Urinary bladder (tissue), 4 donors: ENCODE data around the gene PRIM2. TPM values are rescaled to one million over a fixed set of nuclear protein-coding genes. Genes with fewer than 3 reads are reported as not detected.
"Not testable (repeated sequence)": the region's sequence is repeated elsewhere in the genome, so short reads cannot be mapped to it uniquely, and the experiment has no call there.

Experiments
- DNase-seq: peaks from one replicate; pipeline ENCODE4 v3.0.0-alpha.2; 2015; ENCODE audit errors: extremely low spot score
- H3K27ac ChIP-seq: one replicate; pipeline ENCODE4 v1.5.1; 2013; ENCODE audit warnings: low read depth, mild to moderate bottlenecking, moderate library complexity
- H3K36me3 ChIP-seq: one replicate; pipeline ENCODE4 v1.6.1; 2013; ENCODE audit warnings: mild to moderate bottlenecking, moderate library complexity; ENCODE audit not compliant: insufficient read depth
- H3K4me1 ChIP-seq: one replicate; pipeline ENCODE4 v1.6.1; 2013; ENCODE audit warnings: mild to moderate bottlenecking, moderate library complexity; ENCODE audit not compliant: insufficient read depth
- H3K4me3 ChIP-seq: one replicate; pipeline ENCODE4 v1.5.1; 2013; ENCODE audit warnings: low read depth, low read length
- WGBS: extraction: QIAGEN DNeasy Blood & Tissue Kit; methylation state at CpG from one replicate; pipeline ENCODE4 v1.1.7; 2013; 5-methylcytosine and 5-hydroxymethylcytosine counted together
- polyA plus RNA-seq: library from polyadenylated mRNA; stranded (reverse); fragments of 200-250 nt; gene quantifications from one replicate; pipeline ENCODE4 v1.2.3, GENCODE V29; 2013
- total RNA-seq: library from RNA; depleted of rRNA; stranded (reverse); fragments of >200 nt; gene quantifications from one replicate; pipeline ENCODE4 v1.2.3, GENCODE V29; 2014
- donor health status: healthy with polysubstance abuse.
- donor health status: healthy.

The PRIM2 gene
- total and polyA plus RNA-seq, 2 donors: 6.9 to 42.7 TPM

DNA sequence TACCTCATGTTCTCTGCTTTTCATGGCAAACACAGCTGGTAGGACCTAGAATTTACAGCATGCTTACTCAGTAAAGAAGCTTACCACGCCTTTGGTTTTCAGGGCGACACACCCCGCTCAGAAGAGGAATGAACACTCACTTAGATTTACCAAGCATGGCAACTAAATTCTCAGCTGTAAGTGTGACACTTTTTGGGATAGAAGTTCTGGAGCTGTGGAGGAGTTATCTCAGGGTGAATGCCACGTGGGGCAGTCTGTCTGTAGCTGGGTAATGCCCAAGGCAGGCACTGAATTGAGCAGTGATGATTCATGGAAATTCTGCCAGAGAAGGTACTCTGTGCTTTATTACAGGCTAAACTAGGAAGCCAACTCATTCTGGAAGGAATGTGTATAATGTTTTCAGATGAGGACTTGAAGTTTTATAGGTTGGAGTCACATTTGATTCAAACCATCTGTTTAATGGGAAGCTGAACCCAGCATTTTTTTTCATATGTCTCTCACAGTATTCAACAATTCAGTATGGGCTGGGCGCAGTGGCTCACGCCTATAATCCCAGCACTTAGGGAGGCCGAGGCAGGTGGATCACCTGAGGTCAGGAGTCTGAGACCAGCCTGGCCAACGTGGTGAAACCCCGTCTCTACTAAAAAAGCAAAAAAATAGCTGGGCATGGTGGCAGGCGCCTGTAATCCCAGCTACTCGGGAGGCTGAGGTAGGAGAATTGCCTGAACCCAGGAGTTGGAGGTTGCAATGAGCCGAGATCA is 3.5 kb upstream of the PRIM2 start:
- DNase-seq: no peak
- H3K4me1 ChIP-seq: no peaks in the 10 kb centered on the region
- H3K27ac ChIP-seq: no peak overlapping the region
- no peak overlapping the region for H3K4me3 ChIP-seq
- H3K36me3 ChIP-seq: no peaks in the 10 kb centered on the region
- 35% methylated on average over 12 of the region's 12 CpGs for WGBS

DNA sequence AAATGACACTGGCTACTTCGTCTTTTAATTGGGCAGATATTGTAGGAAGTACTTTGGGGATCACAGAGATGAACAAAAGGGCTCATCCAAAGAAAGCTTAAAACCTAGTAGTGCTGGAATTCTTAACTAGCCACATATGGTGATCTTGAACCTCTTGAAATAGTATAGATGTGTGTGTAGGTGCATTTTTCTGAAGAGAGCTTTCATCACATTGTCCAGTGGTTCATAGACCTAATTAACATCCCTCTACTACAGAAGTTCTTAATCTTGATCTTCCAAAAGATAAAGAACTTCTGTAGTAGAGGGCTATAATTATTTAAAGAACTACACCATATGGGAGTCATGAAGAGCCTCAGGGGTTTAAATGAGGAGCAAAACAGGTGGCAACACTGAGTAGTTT is 2.3 kb upstream of the PRIM2 start:
- DNase-seq: no peak
- Histone ChIP-seq H3K27ac (peak overlapping the region; percentile 1), H3K4me1 (no peaks in the 10 kb centered on the region), H3K36me3 (no peaks in the 10 kb centered on the region), H3K4me3 (no peak overlapping the region)
- 60% methylated on average over 1 of the region's 1 CpG for WGBS

- DNase-seq: no peak
- 69% methylated on average over 9 of the region's 9 CpGs for WGBS
- no peaks in the 10 kb centered on the region for H3K4me1 ChIP-seq
- no peak overlapping the region for H3K27ac ChIP-seq
- no peak overlapping the region for H3K4me3 ChIP-seq
- no peaks in the 10 kb centered on the region for H3K36me3 ChIP-seq
Observed at GRCh38 chr6:57315851-57316250, 1.6 kb upstream of the PRIM2 start.

DNA sequence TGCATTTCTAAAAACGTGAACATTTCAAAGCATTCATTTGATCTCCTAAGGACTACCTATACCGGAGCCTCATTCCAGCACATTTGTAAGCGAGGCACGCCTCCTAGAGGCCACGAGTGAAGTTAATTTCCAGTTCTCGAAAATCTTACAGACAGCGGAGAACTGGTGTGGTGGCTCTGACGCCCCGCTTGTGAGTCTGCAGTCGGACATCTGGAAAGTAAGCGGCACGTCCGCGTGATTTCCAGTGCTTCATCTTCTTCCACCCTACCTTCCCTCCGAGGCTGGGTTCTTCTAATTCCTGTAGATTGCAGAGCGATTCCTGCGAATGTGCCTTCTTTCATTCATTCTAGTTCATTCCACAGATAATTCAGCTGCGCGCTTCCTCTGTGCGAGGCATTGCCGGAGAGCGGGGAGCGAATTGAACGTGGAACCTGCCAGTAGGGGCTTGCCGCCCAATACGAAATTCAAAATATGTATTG is 810 bp upstream of the PRIM2 start:
- under 1% methylated on average over 26 of the region's 26 CpGs for WGBS
- H3K27ac ChIP-seq: no peak overlapping the region
- peak; percentile 88 for DNase-seq
- H3K4me1 ChIP-seq: no peaks in the 10 kb centered on the region
- peaks cover 2% of the 10 kb centered on the region for H3K36me3 ChIP-seq
- peak overlapping the region; percentile 60 for H3K4me3 ChIP-seq

DNA sequence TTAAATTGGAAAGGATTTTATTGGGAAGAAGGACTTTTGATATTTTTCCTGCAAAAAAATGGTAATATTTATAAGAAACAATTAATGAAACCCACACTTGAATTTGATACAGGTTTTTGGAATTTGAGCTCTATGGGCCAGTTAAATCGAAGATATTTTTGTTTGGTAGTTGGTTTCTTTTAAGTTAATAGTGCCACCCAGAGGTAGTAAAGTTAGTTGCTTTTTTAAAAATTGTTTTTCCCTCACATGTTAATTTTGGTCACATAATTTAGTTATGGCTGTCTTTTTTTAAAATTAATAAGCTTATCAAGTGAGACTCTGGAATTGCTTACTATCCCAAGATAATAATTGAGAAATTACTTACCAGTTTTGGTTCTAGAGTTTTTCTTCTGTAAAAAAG is 7.1 kb downstream of the PRIM2 start:
- WGBS: 2% methylated on average over 1 of the region's 1 CpG
- DNase-seq: no peak
- H3K4me1 ChIP-seq: no peaks in the 10 kb centered on the region
- H3K27ac ChIP-seq: no peak overlapping the region
- no peak overlapping the region for H3K4me3 ChIP-seq
- H3K36me3 ChIP-seq: peaks cover 3% of the 10 kb centered on the region

DNA sequence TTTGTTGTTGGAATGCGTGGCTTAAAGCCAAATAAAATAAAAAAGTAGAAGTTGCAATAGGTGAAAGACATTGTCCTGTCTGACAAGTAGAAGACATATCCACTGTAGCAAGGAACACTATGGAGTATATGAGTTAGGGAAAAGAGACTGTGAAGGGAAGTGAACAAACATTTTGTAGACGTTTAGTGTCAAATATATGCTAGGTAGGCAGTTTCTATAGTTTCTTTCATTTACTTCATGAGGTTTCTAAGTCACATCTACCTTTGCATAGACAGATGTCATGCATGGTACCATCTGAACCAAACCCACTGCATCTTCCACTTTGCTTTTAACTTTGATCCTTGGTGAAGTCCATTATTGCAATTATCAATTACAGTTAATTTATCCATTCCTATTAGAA is 9.9 kb downstream of the PRIM2 start:
- Histone ChIP-seq H3K36me3 (peaks cover 1% of the 10 kb centered on the region), H3K4me3 (no peak overlapping the region), H3K4me1 (no peaks in the 10 kb centered on the region), H3K27ac (no peak overlapping the region)
- WGBS: 96% methylated on average over 2 of the region's 2 CpGs
- DNase-seq: no peak

- no peak overlapping the region for H3K27ac ChIP-seq
- H3K36me3 ChIP-seq: peaks cover 1% of the 10 kb centered on the region
- H3K4me3 ChIP-seq: no peak overlapping the region
- 98% methylated on average over 1 of the region's 1 CpG for WGBS
- DNase-seq: no peak
- H3K4me1 ChIP-seq: no peaks in the 10 kb centered on the region
Observed at GRCh38 chr6:57328074-57328473, 10.6 kb downstream of the PRIM2 start.

- Histone ChIP-seq H3K27ac (no peak overlapping the region), H3K4me1 (no peaks in the 10 kb centered on the region), H3K36me3 (peaks cover 3% of the 10 kb centered on the region), H3K4me3 (no peak overlapping the region)
- DNase-seq: no peak
Observed at GRCh38 chr6:57329933-57330332, 12.5 kb downstream of the PRIM2 start.

DNA sequence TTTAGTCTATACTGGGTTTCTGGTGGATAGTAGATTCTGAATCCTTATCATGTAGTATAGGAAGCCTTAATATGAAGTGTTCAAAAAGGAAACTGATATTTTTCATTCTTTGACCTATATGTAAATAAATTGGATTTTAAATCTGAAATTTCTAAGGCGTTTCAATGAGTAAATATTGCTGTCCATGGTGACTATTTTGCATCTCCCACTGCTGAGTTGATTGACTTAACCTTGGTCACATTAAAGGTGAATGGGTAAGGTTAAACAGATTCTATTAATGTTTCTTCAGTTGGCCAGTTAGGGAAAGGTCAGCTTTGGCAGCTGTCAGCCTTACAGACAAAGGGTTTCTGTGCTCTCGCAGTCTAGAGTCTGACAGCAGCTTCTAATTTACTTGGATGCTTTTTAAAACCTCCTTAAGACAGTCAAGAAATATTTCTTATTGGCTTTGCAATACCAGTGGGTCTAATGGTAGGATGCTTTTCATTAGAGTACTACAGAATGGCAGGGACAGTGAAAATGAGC is 24.8 kb downstream of the PRIM2 start:
- WGBS: 84% methylated on average over 2 of the region's 2 CpGs
- Histone ChIP-seq H3K4me3 (no peak overlapping the region), H3K27ac (no peak overlapping the region), H3K4me1 (no peaks in the 10 kb centered on the region), H3K36me3 (peaks cover 2% of the 10 kb centered on the region)
- no peak for DNase-seq

DNA sequence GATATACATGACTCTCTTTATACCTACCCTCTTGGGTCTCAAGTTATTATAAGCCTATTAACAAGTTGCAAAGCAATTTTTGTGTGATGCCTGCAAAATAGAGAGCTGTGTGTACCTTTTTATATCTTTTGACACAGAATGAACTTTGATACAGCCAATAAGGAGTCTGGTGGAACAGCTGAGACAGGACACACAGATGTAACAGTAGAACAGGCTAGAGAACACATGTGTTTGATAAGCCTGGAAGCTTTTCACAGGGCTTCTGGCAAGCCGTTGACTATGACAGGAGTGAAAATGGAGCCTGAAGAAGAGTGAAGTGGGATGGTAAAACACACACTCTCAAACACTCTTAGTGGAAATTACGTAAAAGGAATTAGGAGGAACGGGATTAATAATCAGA is 25.9 kb downstream of the PRIM2 start:
- H3K4me1 ChIP-seq, H3K36me3 ChIP-seq, DNase-seq, H3K27ac ChIP-seq, H3K4me3 ChIP-seq: not testable (repeated sequence)
- 84% methylated on average over 3 of the region's 3 CpGs for WGBS

GRCh38 chr6:57346715-57347114 is 29.3 kb downstream of the PRIM2 start:
- not testable (repeated sequence) for H3K36me3 ChIP-seq, H3K27ac ChIP-seq, H3K4me3 ChIP-seq, DNase-seq, H3K4me1 ChIP-seq
- 95% methylated on average over 2 of the region's 2 CpGs for WGBS

DNA sequence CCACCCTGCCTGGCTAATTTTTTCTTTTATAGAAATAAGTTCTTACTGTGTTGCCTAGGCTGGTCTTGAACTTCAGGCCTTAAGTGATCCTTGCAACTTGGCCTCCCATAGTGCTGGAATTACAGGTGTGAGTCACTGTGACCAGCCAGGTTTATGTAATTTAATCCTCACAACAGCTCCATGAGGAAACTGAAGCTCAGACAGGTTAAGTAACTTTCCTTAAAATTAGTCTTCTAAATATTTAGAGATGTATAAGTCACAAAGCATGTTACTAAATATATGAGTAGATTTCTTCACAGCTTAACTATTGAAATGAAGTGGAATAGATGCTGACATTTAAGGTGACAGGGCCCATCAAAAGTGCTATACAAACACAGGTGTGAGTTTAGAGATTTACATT is 30.2 kb downstream of the PRIM2 start:
- H3K4me1 ChIP-seq, H3K27ac ChIP-seq, H3K36me3 ChIP-seq, DNase-seq, H3K4me3 ChIP-seq: not testable (repeated sequence)

- WGBS: 63% methylated on average over 6 of the region's 6 CpGs
- not testable (repeated sequence) for H3K4me3 ChIP-seq, H3K4me1 ChIP-seq, H3K36me3 ChIP-seq, H3K27ac ChIP-seq, DNase-seq
Observed at GRCh38 chr6:57350443-57350842, 33.0 kb downstream of the PRIM2 start.

DNA sequence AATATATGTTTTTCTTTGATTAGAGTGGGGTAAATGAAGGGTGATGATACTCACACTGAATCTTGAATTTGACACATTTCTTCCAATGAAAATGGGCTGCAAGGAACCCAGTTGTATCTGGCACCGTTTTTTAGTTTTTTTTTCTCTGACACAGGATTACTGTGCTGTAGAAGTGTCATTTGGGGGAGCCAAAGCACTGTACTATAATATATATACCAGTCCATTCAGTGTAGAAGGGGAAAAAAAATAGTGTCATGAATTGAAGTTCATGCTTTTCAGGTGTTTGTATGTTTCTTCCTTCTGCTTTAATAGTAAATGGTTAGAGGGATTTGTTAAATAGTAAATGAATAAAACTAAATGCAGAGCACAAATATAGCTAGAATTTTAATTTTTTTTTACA is 35.2 kb downstream of the PRIM2 start:
- not testable (repeated sequence) for DNase-seq, H3K4me3 ChIP-seq, H3K36me3 ChIP-seq, H3K4me1 ChIP-seq, H3K27ac ChIP-seq
- 11% methylated on average over 1 of the region's 1 CpG for WGBS
